ENCODE data around the gene NTNG1. TPM values are rescaled to one million over a fixed set of nuclear protein-coding genes. Genes with fewer than 3 reads are reported as not detected.

NTNG1 gene
- total and polyA plus RNA-seq, 5 experiments from 2014 or later: not detected

- H3K27ac Mint-ChIP-seq: no peak overlapping the region
- no peak for DNase-seq
- H3K27me3 Mint-ChIP-seq: peaks cover 0 to 4% (median 0%) of the 10 kb centered on the region in 5 donors
- no peaks in the 10 kb centered on the region for H3K36me3 Mint-ChIP-seq
- H3K4me3 Mint-ChIP-seq: no peak overlapping the region
- POLR2A ChIA-PET: no interaction called here
- H3K4me1 Mint-ChIP-seq: no peaks in the 10 kb centered on the region
- H3K9me3 Mint-ChIP-seq: no peaks in the 10 kb centered on the region
- no peak for ATAC-seq
Measured at GRCh38 chr1:107339775-107340174, 198.9 kb downstream of the NTNG1 start.

GRCh38 chr1:107342316-107342715, 201.5 kb downstream of the NTNG1 start:
- POLR2A ChIA-PET: no interaction called here
- DNase-seq (no peak), ATAC-seq (no peak)
- Mint-ChIP-seq H3K27me3 (peaks cover 0 to 6% (median 0%) of the 10 kb centered on the region in 5 donors), H3K27ac (no peak overlapping the region), H3K36me3 (no peaks in the 10 kb centered on the region), H3K9me3 (no peaks in the 10 kb centered on the region), H3K4me1 (no peaks in the 10 kb centered on the region), H3K4me3 (no peak overlapping the region)

GRCh38 chr1:107342768-107343167, 201.9 kb downstream of the NTNG1 start:
- ATAC-seq: no peak
- Mint-ChIP-seq H3K36me3 (no peaks in the 10 kb centered on the region), H3K9me3 (no peaks in the 10 kb centered on the region), H3K27me3 (peaks cover 0 to 6% (median 0%) of the 10 kb centered on the region in 5 donors), H3K27ac (no peak overlapping the region), H3K4me1 (no peaks in the 10 kb centered on the region), H3K4me3 (no peak overlapping the region)
- POLR2A ChIA-PET: no interaction called here
- DNase-seq: no peak

DNA sequence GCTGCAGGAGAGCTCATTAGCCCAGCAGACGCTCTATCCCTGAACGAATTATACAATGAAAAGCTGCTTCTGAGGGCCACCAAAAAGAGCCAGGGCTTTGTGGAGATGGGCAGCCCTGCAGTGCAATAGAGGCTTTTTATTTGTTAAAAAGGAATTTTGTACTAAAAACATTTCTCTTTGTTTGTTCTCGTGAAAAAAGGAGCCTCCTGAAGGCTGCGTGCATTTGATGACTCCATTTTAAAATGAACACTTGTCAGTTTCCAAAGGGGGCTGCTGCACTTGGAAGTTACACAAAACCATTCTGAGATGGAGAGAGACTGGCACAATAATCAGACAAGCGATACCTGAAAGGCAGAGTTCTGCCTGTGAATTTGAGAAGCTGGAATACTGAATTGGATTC, 202.8 kb downstream of the NTNG1 start:
- H3K27me3 Mint-ChIP-seq: peaks cover 0 to 6% (median 0%) of the 10 kb centered on the region in 5 donors
- POLR2A ChIA-PET: no interaction called here
- DNase-seq (no peak), ATAC-seq (no peak)
- H3K9me3 Mint-ChIP-seq: no peaks in the 10 kb centered on the region
- H3K4me3 Mint-ChIP-seq: no peak overlapping the region
- H3K36me3 Mint-ChIP-seq: no peaks in the 10 kb centered on the region
- H3K27ac Mint-ChIP-seq: no peak overlapping the region
- H3K4me1 Mint-ChIP-seq: no peaks in the 10 kb centered on the region

- H3K27me3 Mint-ChIP-seq: peaks cover 0 to 6% (median 0%) of the 10 kb centered on the region in 5 donors
- POLR2A ChIA-PET: no interaction called here
- H3K4me3 Mint-ChIP-seq: no peak overlapping the region
- H3K27ac Mint-ChIP-seq: no peak overlapping the region
- H3K9me3 Mint-ChIP-seq: no peaks in the 10 kb centered on the region
- DNase-seq: no peak
- no peaks in the 10 kb centered on the region for H3K4me1 Mint-ChIP-seq
- no peak for ATAC-seq
- H3K36me3 Mint-ChIP-seq: no peaks in the 10 kb centered on the region
Measured at GRCh38 chr1:107344268-107344760, 203.5 kb downstream of the NTNG1 start.

- Mint-ChIP-seq H3K27ac (no peak overlapping the region), H3K36me3 (no peaks in the 10 kb centered on the region), H3K4me3 (no peak overlapping the region), H3K27me3 (peaks cover 0 to 6% (median 0%) of the 10 kb centered on the region in 5 donors), H3K4me1 (no peaks in the 10 kb centered on the region), H3K9me3 (no peaks in the 10 kb centered on the region)
- DNase-seq: no peak
- POLR2A ChIA-PET: no interaction called here
- no peak for ATAC-seq
Measured at GRCh38 chr1:107344836-107345235, 204.0 kb downstream of the NTNG1 start.

- Mint-ChIP-seq H3K4me3 (no peak overlapping the region), H3K27ac (no peak overlapping the region), H3K4me1 (no peaks in the 10 kb centered on the region), H3K36me3 (no peaks in the 10 kb centered on the region), H3K27me3 (peaks cover 0 to 3% (median 0%) of the 10 kb centered on the region in 5 donors), H3K9me3 (peaks cover 0 to 8% (median 0%) of the 10 kb centered on the region in 9 donors)
- no peak for DNase-seq
- no peak for ATAC-seq
- POLR2A ChIA-PET: no interaction called here
Measured at GRCh38 chr1:107352850-107353249, 212.0 kb downstream of the NTNG1 start.

DNA sequence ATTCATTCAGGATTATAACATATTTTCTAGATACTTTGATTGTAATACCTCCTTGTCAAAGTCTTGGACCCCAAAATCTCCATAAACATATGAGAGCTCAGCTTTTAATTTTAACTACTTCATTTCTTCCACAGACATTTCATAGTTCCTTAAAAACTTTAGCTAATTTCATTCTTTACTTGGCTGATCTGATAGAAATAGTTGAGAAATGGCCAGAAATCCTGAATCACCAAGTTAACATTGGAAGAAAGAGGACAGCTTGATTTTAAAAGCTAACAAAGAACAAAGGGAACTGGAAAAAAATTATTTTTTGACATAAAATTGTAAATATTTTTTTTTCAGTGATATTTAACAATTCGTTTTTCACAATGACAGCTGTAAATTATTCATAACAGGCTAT, 216.5 kb downstream of the NTNG1 start:
- Mint-ChIP-seq H3K9me3 (peaks cover 0 to 8% (median 0%) of the 10 kb centered on the region in 9 donors), H3K27ac (no peak overlapping the region), H3K27me3 (peaks cover 0 to 7% (median 0%) of the 10 kb centered on the region in 5 donors), H3K4me3 (no peak overlapping the region), H3K4me1 (peaks cover 0 to 13% (median 0%) of the 10 kb centered on the region in 4 donors), H3K36me3 (no peaks in the 10 kb centered on the region)
- DNase-seq (no peak), ATAC-seq (no peak)
- POLR2A ChIA-PET: no interaction called here

GRCh38 chr1:107358619-107359327, 217.9 kb downstream of the NTNG1 start:
- no peak for DNase-seq
- H3K36me3 Mint-ChIP-seq: no peaks in the 10 kb centered on the region
- peaks cover 0 to 7% (median 0%) of the 10 kb centered on the region in 5 donors for H3K27me3 Mint-ChIP-seq
- ATAC-seq: no peak
- peaks cover 0 to 13% (median 0%) of the 10 kb centered on the region in 4 donors for H3K4me1 Mint-ChIP-seq
- peaks cover 0 to 8% (median 0%) of the 10 kb centered on the region in 9 donors for H3K9me3 Mint-ChIP-seq
- POLR2A ChIA-PET: no interaction called here
- H3K4me3 Mint-ChIP-seq: no peak overlapping the region
- no peak overlapping the region for H3K27ac Mint-ChIP-seq

- Mint-ChIP-seq H3K4me3 (no peak overlapping the region), H3K9me3 (peaks cover 0 to 4% (median 0%) of the 10 kb centered on the region in 9 donors), H3K36me3 (no peaks in the 10 kb centered on the region), H3K27ac (no peak overlapping the region), H3K27me3 (peaks cover 0 to 5% (median 0%) of the 10 kb centered on the region in 5 donors), H3K4me1 (peaks cover 0 to 13% (median 0%) of the 10 kb centered on the region in 4 donors)
- POLR2A ChIA-PET: no interaction called here
- ATAC-seq: no peak
- DNase-seq: no peak
Measured at GRCh38 chr1:107359472-107360241, 218.8 kb downstream of the NTNG1 start.

DNA sequence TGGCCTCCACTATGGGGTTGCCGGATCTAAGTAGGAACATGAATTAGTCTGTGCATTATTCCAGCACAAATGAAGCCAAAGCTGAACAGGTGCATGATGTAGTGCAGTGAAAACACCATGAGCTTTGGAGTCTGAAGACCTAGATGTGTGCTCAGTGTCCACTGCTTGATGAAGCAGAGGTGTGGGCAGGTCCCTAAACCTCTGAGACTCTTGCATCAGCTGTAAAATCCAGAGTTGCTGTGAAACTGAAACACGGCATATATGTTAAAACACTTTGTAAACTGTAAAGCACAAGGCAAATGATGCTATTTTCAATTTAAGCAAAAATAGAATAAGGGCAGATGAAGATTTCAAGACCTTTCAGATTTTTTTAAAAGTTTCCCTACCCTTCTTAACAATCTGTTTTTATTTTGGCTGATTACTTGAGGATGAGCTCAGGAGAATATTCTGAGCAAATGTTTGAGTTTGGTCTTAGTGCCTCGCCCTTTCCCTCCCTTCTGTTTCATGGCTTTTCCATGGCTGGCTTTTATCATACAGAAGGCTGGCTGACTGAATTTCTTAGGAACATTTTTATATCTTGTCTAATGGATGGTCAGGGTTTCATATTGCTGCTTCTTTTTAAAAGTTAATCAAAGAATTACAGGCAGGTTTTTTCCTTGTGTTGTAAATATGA, 221.8 kb downstream of the NTNG1 start:
- POLR2A ChIA-PET: no interaction called here
- DNase-seq: no peak
- Mint-ChIP-seq H3K27me3 (peaks cover 0 to 4% (median 0%) of the 10 kb centered on the region in 5 donors), H3K36me3 (no peaks in the 10 kb centered on the region), H3K4me1 (peaks cover 0 to 13% (median 0%) of the 10 kb centered on the region in 4 donors), H3K27ac (no peak overlapping the region), H3K4me3 (no peak overlapping the region), H3K9me3 (no peaks in the 10 kb centered on the region)
- no peak for ATAC-seq

- H3K4me1 Mint-ChIP-seq: peaks cover 0 to 13% (median 0%) of the 10 kb centered on the region in 4 donors
- H3K4me3 Mint-ChIP-seq: no peak overlapping the region
- H3K27ac Mint-ChIP-seq: no peak overlapping the region
- H3K36me3 Mint-ChIP-seq: no peaks in the 10 kb centered on the region
- DNase-seq (no peak), ATAC-seq (no peak)
- no peaks in the 10 kb centered on the region for H3K9me3 Mint-ChIP-seq
- POLR2A ChIA-PET: no interaction called here
- H3K27me3 Mint-ChIP-seq: peaks cover 0 to 4% (median 0%) of the 10 kb centered on the region in 5 donors
Measured at GRCh38 chr1:107363154-107363553, 222.3 kb downstream of the NTNG1 start.

Measured in naive thymus-derived CD8-positive, alpha-beta T cell (primary cell).